RWPE1 (cell line): Measurements from ENCODE around the gene ZNF831.

Experiments
- CTCF ChIA-PET: fragments of 350-600 bp; sonication (Branson Sonifier 250); formaldehyde crosslinking; extraction: SDS; loops from one replicate; lab custom pipeline; 2021; lab: Yijun Ruan, JAX
- POLR2A ChIA-PET: fragments of 400-600 bp; formaldehyde crosslinking; extraction: SDS; loops from one replicate; lab custom pipeline; 2020; ENCODE audit warnings: antibody characterized with exemption; ENCODE audit not compliant: low non-redundant PET; lab: Yijun Ruan, JAX
- DNase-seq: peaks from one replicate; pipeline ENCODE4 v3.0.0; 2012; ENCODE audit warnings: low spot score
- H3K27ac ChIP-seq: fragments of 450-650 bp; 2 replicates; pipeline ENCODE4 v1.5.1; 2017
- CTCF ChIP-seq: fragments of 450-650 bp; conservative IDR thresholded peaks from 2 replicates; pipeline ENCODE4 v1.5.1; 2017; ENCODE audit warnings: low read depth, mild to moderate bottlenecking

Gene ZNF831

DNA sequence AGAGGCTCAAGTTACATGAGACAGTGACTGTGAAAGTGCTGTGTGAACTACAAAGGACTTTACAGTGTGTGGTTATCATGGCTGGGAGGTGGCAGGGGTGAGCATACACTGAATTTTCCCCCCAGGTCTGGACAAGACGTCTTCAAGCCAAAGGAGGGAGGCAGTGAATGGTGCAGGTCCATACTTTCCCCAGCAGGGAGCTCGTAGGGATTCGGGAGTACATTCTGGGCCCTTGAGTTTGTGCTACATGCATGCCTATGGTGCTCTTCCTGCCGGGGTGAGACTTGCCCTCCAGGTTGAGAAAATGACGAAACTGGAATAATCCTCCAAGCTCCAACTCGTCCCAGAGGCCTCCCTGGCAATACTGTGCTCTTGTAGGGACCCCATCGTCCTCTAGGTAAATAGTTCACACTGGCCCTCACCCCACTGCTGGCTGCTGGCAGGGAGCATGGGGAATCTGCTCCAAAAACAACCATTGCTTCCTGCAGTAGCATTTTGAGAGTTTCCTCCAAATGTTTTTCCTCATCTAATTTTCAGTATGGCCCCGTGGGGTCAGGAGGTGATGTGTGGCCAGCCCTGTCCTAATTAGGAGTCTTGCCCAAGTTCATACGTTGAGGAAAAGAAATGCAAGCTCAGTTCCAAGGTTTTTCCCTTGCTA, 57.6 kb downstream of the ZNF831 start:
- CTCF ChIA-PET = interaction anchor here (0.6 to 4.6 kb wide), 19 partner anchors 15 to 477 kb away, joined by 3 to 63 read pairs (median 4); partner anchors contain the start of gene GNAS
- no peak for DNase-seq

GRCh38 chr20:59221707-59222252, 58.2 kb downstream of the ZNF831 start:
- CTCF ChIA-PET = interaction anchor here (0.5 to 4.6 kb wide), 40 partner anchors 9 to 801 kb away, joined by 3 to 63 read pairs (median 4); no protein-coding TSS in a partner anchor
- no peak for DNase-seq
- H3K27ac ChIP-seq = no peak overlapping the region
- POLR2A ChIA-PET = no interaction called here
- TF ChIP-seq CTCF = no peak

More for the DNA sequence above, 57.6 kb downstream of the ZNF831 start:
- TF ChIP-seq CTCF = no peak
- POLR2A ChIA-PET = no interaction called here
- H3K27ac ChIP-seq = no peak overlapping the region

- no peak overlapping the region for H3K27ac ChIP-seq
- DNase-seq = peak; percentile 92
- TF ChIP-seq CTCF = peak; percentile 100
- ChIA-PET POLR2A (no interaction called here), CTCF (interaction anchor here (0.5 to 4.6 kb wide), 45 partner anchors 9 to 989 kb away, joined by 3 to 63 read pairs (median 4); no protein-coding TSS in a partner anchor)
Observed at GRCh38 chr20:59222253-59223181, 58.9 kb downstream of the ZNF831 start.

DNA sequence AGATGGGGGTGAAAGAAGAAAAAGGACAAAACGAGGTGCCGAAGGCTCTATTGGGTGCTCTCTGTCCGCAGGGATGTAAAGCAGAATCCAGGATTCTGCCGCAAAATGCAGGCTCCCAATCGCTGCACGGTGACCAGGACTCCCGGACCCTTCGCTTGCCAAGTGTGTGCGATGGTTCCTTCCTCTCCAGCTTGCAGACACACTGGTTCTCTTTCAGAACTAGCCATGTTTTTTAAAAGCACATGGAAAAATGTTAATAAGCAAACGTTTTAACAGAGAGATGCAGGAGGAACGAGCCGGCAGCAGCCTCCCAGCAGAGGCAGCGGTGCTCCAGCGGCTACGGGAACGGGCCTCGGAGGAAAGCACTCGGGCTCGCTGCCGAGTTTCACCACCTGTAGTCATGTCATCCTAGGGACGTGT, 59.6 kb downstream of the ZNF831 start:
- no peak for TF ChIP-seq CTCF
- H3K27ac ChIP-seq = no peak overlapping the region
- ChIA-PET POLR2A (no interaction called here), CTCF (interaction anchor here (0.5 to 4.6 kb wide), 15 partner anchors 10 to 989 kb away, joined by 3 to 63 read pairs (median 6); no protein-coding TSS in a partner anchor)
- DNase-seq = no peak

DNA sequence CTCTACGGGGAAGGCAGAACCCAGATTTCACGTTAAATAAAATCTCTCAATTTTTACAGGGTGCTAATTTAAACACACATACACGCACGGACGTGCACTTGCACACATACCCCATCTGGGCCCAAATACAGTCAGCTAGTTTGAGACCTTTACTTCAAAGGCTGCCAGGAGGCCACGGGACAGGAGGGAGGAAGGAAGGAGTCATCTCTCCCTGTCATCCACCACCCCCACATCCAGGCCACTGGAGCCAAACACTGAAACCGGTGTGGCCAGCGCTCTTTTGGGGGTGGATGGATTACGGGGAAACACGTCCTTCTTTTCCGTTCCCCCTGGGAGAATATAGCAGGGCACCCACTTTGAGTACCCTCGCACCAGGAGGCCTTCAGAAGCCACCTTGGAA, 60.1 kb downstream of the ZNF831 start:
- no peak for TF ChIP-seq CTCF
- DNase-seq = no peak
- ChIA-PET POLR2A (no interaction called here), CTCF (interaction anchor here (0.6 to 4.6 kb wide), 7 partner anchors 15 to 359 kb away, joined by 4 to 63 read pairs (median 5); no protein-coding TSS in a partner anchor)
- H3K27ac ChIP-seq = no peak overlapping the region

DNA sequence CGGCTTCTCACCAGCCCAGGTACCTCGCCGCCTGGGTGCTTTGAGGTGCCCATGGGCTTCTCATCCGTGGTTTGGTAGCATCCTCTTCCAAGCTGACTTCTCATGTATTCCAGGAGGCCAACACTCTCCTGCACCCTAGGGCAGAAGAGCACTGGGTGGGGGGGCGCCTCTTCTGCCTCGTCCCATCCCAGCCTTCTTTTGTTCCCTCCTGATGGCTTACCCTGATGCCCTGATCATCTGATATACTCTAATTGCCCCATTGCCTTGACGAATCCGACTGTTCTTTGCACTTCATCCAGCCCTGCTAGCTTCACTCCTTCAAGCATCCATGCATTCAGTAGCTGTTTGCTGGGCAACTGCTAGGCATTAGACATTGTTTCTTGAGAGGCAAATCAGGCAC, 60.6 kb downstream of the ZNF831 start:
- no peak for TF ChIP-seq CTCF
- CTCF ChIA-PET = interaction anchor here (0.6 to 4.6 kb wide), 6 partner anchors 15 to 360 kb away, joined by 3 to 63 read pairs (median 5); no protein-coding TSS in a partner anchor

More for the DNA sequence above, 60.6 kb downstream of the ZNF831 start:
- DNase-seq = no peak
- POLR2A ChIA-PET = no interaction called here
- H3K27ac ChIP-seq = no peak overlapping the region
